Endothelial cell of umbilical vein (primary cell): Measurements from ENCODE around the gene TP53. TPM values are rescaled to one million over a fixed set of nuclear protein-coding genes. Genes with fewer than 3 reads are reported as not detected.

Experiments
- BruUV-seq: library from RNA; stranded (reverse); fragments of 400-500 nt; replicated peaks from 2 replicates; lab custom pipeline; 2021; lab: Mats Ljungman, UMichigan
- CTCF ChIA-PET: fragments of 300-600, 350-600 bp; sonication (Branson Sonifier 250); formaldehyde crosslinking; loops from one replicate; lab custom pipeline; 2021; ENCODE audit warnings: antibody characterized with exemption, inconsistent platforms; lab: Charles Lee
- POLR2A ChIA-PET: fragments of 300-600, 350-600 bp; sonication (Branson Sonifier 250); formaldehyde crosslinking; loops from one replicate; lab custom pipeline; 2021; ENCODE audit warnings: antibody characterized with exemption, inconsistent platforms; lab: Charles Lee
- DNase-seq: peaks from one replicate; pipeline ENCODE4 v3.0.0-alpha.2; 2011; ENCODE audit warnings: low read depth, low spot score
- FAIRE-seq: peaks from 2 replicates; lab custom pipeline; 2011; peaks lifted over from hg19 to GRCh38; lab: Jason Lieb, UNC
- H2AFZ ChIP-seq: 2 replicates; pipeline ENCODE4 v1.6.0; 2012; ENCODE audit warnings: low read depth, low read length, control low read depth, inconsistent platforms
- H3K27ac ChIP-seq: 2 replicates; pipeline ENCODE4 v1.5.1; 2011; ENCODE audit warnings: low read depth, mild to moderate bottlenecking, control low read depth, low read length, moderate library complexity; ENCODE audit not compliant: insufficient read depth
- H3K27me3 ChIP-seq, 2 experiments: 2 replicates each; pipeline versions ENCODE4 v1.6.0 to v1.6.1; 2011; ENCODE audit warnings: low read length in 2 of 2, mixed read lengths in 1 of 2; ENCODE audit not compliant: control insufficient read depth in 2 of 2, insufficient read depth in 2 of 2
- H3K36me3 ChIP-seq, 2 experiments: 2 replicates in 1 of 2; 3 replicates in 1 of 2; pipeline ENCODE4 v1.5.1; 2011; ENCODE audit warnings: low read length in 2 of 2, mild to moderate bottlenecking in 1 of 2, moderate library complexity in 1 of 2; ENCODE audit not compliant: control insufficient read depth in 2 of 2, insufficient read depth in 2 of 2; ENCODE audit errors: extremely low read depth in 1 of 2
- H3K4me1 ChIP-seq: 3 replicates; pipeline ENCODE4 v1.5.1; 2011; ENCODE audit warnings: mild to moderate bottlenecking, low read length; ENCODE audit not compliant: control insufficient read depth, insufficient read depth; ENCODE audit errors: extremely low read depth
- H3K4me2 ChIP-seq: 2 replicates; pipeline ENCODE4 v1.6.1; 2011; ENCODE audit warnings: low read length, control low read depth, mixed read lengths; ENCODE audit not compliant: insufficient read depth
- H3K4me3 ChIP-seq, 3 experiments: fragments of 200-600 bp in 1 of 3; sonication (generic), shearing (Covaris generic) in 1 of 3; replicated peaks in 1 of 3; 2 replicates each; pipeline ENCODE4 v1.5.1; 2011 to 2016; ENCODE audit warnings: control low read depth in 3 of 3, low read length in 3 of 3, mild to moderate bottlenecking in 2 of 3, inconsistent platforms in 1 of 3, low read depth in 1 of 3, moderate library complexity in 1 of 3; ENCODE audit not compliant: insufficient read depth in 1 of 3
- H3K79me2 ChIP-seq: 2 replicates; pipeline ENCODE4 v1.6.0; 2012; ENCODE audit warnings: low read length, inconsistent platforms; ENCODE audit not compliant: control insufficient read depth, insufficient read depth
- H3K9ac ChIP-seq: replicated peaks from 2 replicates; pipeline ENCODE3; 2011; ENCODE audit warnings: low read length, control low read depth; ENCODE audit not compliant: insufficient read depth; ENCODE audit errors: extremely low read depth
- H3K9me1 ChIP-seq: replicated peaks from 3 replicates; pipeline ENCODE4 v1.6.0; 2011; ENCODE audit warnings: mild to moderate bottlenecking, low read length; ENCODE audit not compliant: control insufficient read depth, insufficient read depth; ENCODE audit errors: extremely low read depth
- H3K9me3 ChIP-seq: replicated peaks from 2 replicates; pipeline ENCODE4 v1.5.1; 2012; ENCODE audit warnings: low read length, inconsistent platforms; ENCODE audit not compliant: control insufficient read depth, insufficient read depth
- H4K20me1 ChIP-seq: replicated peaks from 2 replicates; pipeline ENCODE3; 2011; ENCODE audit warnings: mild to moderate bottlenecking, low read length; ENCODE audit not compliant: control insufficient read depth, insufficient read depth; ENCODE audit errors: extremely low read depth
- EZH2 ChIP-seq: IDR thresholded peaks from 2 replicates; pipeline ENCODE4 v1.6.1; 2012; ENCODE audit warnings: borderline replicate concordance, low read depth, mild to moderate bottlenecking, moderate library complexity, low read length, inconsistent platforms; ENCODE audit not compliant: severe bottlenecking
- FOS ChIP-seq: IDR thresholded peaks from 2 replicates; pipeline ENCODE4 v1.6.1; 2011; ENCODE audit warnings: mild to moderate bottlenecking, low read length, moderate library complexity, borderline replicate concordance; ENCODE audit not compliant: insufficient read depth
- JUN ChIP-seq: IDR thresholded peaks from 2 replicates; pipeline ENCODE4 v1.6.1; 2011; ENCODE audit warnings: borderline replicate concordance, low read depth; ENCODE audit not compliant: insufficient read length, insufficient read depth
- MYC ChIP-seq: IDR thresholded peaks from one replicate; pipeline ENCODE4 v1.6.1; 2011; ENCODE audit warnings: mild to moderate bottlenecking, low read depth, low read length
- POLR2A ChIP-seq: IDR thresholded peaks from 2 replicates; pipeline ENCODE4 v1.6.1; 2012; ENCODE audit warnings: low read depth, mild to moderate bottlenecking, control low read depth, low read length
- POLR2AphosphoS5 ChIP-seq: IDR thresholded peaks from 2 replicates; pipeline ENCODE4 v1.6.1; 2012; ENCODE audit warnings: low read depth, mild to moderate bottlenecking, control low read depth, low read length, moderate library complexity; ENCODE audit not compliant: insufficient read depth
- dilution Hi-C: fragments of 300-500 bp; cut with MboI; formaldehyde crosslinking; loops from one replicate; pipeline ENCODE4 v1.15.0; 2019; ENCODE audit warnings: low sequenced_read_pairs; ENCODE audit not compliant: extremely low pct_ligation_motif_present
- intact Hi-C: fragments of 100-400 bp; cut with micrococcal nuclease; formaldehyde crosslinking; loops from one replicate; pipeline ENCODE4 v1.10.0; 2022
- polyA plus RNA-seq, 4 experiments: library from polyadenylated mRNA; depleted of rRNA in 3 of 4; stranded (reverse) in 3 of 4; unstranded in 1 of 4; fragments of >200 nt; gene quantifications; 2 replicates each; pipeline versions ENCODE4 v1.2.1 to v1.2.3, GENCODE V29; 2011 to 2012; ENCODE audit warnings: missing spikeins in 1 of 4
- total RNA-seq: library from RNA; stranded (reverse); gene quantifications from 2 replicates; pipeline ENCODE4 v1.2.3, GENCODE V29; 2021
- TF ChIP-seq, protein P1 (sequence below), 2 donors: IDR thresholded peaks; 1 replicate in 1 of 2; 2 replicates in 1 of 2; pipeline ENCODE4 v1.5.1; 2011; ENCODE audit warnings: low read length in 2 of 2, mild to moderate bottlenecking in 2 of 2, moderate library complexity in 2 of 2, control low read depth in 1 of 2, inconsistent platforms in 1 of 2, low read depth in 1 of 2; ENCODE audit not compliant: insufficient read depth in 1 of 2; ENCODE audit errors: extremely low read depth in 1 of 2
- TF ChIP-seq, protein P2 (sequence below): IDR thresholded peaks from 2 replicates; pipeline ENCODE4 v1.6.1; 2011; ENCODE audit not compliant: insufficient read depth, insufficient read length

Gene TP53
- total and polyA plus RNA-seq, 2 donors (not counting 3 experiments of a cell fraction or from before 2014, with no cell fraction given) = 82.1 to 138 TPM

DNA sequence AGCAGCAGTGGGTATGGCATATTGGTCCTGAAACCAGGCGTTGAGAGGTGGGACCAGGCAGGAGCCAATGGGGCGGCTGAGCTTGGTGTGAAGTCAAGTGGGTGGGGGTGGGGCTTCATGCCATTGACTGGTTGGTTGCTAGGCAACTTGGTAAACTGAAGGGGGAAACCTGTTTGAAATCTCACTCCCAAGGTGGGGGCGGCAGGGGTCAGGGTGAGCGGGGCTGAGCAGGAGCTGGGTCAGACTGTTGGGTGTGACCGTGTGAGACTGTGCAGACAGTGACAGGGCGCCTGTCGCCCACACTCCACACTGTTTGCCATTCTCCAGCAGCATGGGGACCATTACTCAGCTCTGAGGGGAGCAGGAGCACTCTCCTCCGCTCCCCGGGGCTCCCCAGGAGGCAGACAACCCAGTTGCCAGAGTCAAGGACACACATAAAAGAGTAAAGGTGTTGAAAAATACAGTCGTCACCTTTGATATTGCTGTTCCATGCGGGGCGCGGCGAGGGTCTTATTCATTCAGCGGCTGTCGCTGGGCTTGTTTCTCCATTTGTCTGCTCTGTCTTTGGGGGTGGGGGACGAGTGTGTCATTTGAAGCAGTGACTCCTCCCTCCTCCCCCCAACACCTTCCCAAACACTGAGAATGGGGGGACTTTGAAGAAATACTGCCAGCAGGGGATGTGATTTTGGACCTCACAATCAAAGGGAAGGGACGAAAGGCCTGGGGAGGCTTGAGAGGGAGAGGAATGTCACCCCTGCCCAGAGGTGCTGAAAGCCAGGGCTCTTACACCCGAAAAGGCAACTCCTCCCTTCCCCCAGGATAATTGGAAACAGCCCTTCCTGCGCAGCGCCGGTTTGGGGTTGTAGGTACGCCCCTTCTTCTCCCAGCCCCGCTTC, 16.5 kb upstream of the TP53 start:
- peak; percentile 22 for DNase-seq
- peaks cover 33 to 35% of the 10 kb centered on the region in 2 experiments for H3K27me3 ChIP-seq
- H3K27ac ChIP-seq = no peak overlapping the region
- no peak overlapping the region for H3K4me2 ChIP-seq
- TF ChIP-seq POLR2AphosphoS5 (peak; percentile 24), FOS (no peak), EZH2 (no peak), POLR2A (no peak), MYC (no peak), JUN (no peak)
- TF ChIP-seq, protein P1, sequence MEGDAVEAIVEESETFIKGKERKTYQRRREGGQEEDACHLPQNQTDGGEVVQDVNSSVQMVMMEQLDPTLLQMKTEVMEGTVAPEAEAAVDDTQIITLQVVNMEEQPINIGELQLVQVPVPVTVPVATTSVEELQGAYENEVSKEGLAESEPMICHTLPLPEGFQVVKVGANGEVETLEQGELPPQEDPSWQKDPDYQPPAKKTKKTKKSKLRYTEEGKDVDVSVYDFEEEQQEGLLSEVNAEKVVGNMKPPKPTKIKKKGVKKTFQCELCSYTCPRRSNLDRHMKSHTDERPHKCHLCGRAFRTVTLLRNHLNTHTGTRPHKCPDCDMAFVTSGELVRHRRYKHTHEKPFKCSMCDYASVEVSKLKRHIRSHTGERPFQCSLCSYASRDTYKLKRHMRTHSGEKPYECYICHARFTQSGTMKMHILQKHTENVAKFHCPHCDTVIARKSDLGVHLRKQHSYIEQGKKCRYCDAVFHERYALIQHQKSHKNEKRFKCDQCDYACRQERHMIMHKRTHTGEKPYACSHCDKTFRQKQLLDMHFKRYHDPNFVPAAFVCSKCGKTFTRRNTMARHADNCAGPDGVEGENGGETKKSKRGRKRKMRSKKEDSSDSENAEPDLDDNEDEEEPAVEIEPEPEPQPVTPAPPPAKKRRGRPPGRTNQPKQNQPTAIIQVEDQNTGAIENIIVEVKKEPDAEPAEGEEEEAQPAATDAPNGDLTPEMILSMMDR (IDR thresholded peaks at IDR 0.05; ENCODE audit: extremely low read depth in 1 of 2, insufficient read depth in 1 of 2, low read depth in 1 of 2, low read length in 2 of 2) = no peak
- TF ChIP-seq, protein P2, sequence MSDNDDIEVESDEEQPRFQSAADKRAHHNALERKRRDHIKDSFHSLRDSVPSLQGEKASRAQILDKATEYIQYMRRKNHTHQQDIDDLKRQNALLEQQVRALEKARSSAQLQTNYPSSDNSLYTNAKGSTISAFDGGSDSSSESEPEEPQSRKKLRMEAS = no peak
- no peaks in the 10 kb centered on the region for H3K9me3 ChIP-seq
- peaks cover 3% of the 10 kb centered on the region for H3K4me1 ChIP-seq
- H3K4me3 ChIP-seq = no peak overlapping the region
- H2AFZ ChIP-seq = no peak overlapping the region
- BruUV-seq = no TSS peak
- no peaks in the 10 kb centered on the region for H4K20me1 ChIP-seq
- intact Hi-C loops (no loop called here), dilution Hi-C loops (no loop called here)
- H3K9me1 ChIP-seq = no peaks in the 10 kb centered on the region
- POLR2A ChIA-PET = interaction anchor here (0.7 kb wide), 1 partner anchor 38 kb away, joined by 4 read pairs; no protein-coding TSS in a partner anchor
- FAIRE-seq = no peak
- H3K36me3 ChIP-seq = peaks cover 0 to 8% of the 10 kb centered on the region in 2 experiments
- no peak overlapping the region for H3K9ac ChIP-seq
- H3K79me2 ChIP-seq = no peaks in the 10 kb centered on the region
- CTCF ChIA-PET = interaction anchor here (0.6 to 5.1 kb wide), 3 partner anchors 12 to 658 kb away, joined by 3 to 45 read pairs (median 3); partner anchors contain the start of gene DNAH2
